HCEC 1CT (cell line): Measurements from ENCODE around the gene AK4.
"Not testable (repeated sequence)": the region's sequence is repeated elsewhere in the genome, so short reads cannot be mapped to it uniquely, and the experiment has no call there.

Experiments
- DNase-seq: peaks from one replicate; pipeline ENCODE4 v3.0.0-alpha.2; 2017

The AK4 gene

GRCh38 chr1:65221638-65222339 lies 73.8 kb downstream of the AK4 start:
- no peak for DNase-seq

DNA sequence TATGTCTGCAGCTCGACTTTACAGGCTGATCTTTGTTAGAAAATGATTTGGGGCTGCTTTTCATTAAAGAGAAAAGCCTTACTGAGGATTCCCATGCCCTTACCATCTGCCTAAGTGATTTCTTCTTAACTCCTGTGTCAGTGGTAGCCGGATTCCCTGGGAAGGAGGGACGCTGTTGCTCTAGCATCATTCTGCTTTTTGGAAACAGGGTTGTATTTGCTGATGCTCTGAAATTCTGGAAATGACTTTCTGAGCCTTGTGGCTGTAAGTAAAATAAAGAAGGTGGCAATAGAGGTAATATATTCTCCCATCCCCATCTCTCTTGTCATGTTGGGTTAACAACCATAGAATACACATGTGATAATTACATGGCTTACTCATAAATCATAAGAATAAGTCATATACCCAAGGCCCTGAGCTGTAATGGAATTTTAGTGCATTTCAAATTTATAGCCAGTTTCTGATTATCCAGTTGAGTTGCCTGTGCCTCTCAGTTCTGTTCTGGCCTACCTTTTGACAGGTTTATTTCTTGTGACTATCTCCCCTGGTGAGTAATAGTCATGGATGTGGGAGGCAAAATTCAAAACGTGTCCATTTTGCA lies 74.4 kb downstream of the AK4 start:
- DNase-seq = no peak

GRCh38 chr1:65224681-65225091 lies 76.7 kb downstream of the AK4 start:
- DNase-seq = no peak

DNA sequence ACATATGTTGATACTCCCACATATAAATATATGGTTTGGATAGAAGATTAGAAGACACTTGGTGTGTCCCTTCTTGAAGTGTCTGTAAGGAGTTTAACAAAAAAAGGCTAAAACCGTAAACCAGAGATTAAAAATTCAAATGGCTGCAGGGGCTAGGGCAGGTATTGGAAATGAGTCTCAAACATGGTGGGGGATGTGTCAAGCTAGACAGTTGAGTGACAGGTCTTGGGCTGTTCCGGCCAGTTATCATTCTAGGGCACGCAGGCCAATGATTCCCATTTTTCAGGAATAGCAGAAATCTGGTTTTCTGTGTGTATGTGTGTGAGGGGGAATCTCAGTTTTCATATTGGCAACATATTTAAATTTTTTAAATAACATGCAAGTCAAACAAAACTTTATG lies 77.2 kb downstream of the AK4 start:
- DNase-seq = no peak

DNA sequence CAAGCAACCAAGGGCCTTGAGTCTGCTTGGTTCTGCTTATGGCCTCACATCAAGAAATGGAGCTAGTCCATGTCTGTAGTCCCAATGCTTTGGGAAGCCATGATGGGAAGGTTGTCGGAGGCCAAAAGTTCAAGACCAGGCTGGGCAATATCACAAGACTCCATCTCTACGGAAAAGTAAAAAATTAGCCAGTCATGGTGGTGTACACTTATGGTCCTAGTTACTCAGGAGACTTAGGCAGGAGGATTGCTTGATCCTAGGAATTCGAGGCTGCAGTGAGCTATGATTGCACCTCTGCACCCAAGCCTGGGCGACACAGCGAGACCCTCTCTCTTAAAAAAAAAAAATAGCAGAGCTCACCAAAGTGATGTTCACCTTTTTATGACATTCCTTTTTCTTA lies 81.2 kb downstream of the AK4 start:
- no peak for DNase-seq

- DNase-seq = no peak
Measured at GRCh38 chr1:65229754-65230339, 81.8 kb downstream of the AK4 start.

GRCh38 chr1:65230731-65231481 lies 82.9 kb downstream of the AK4 start:
- no peak for DNase-seq

DNA sequence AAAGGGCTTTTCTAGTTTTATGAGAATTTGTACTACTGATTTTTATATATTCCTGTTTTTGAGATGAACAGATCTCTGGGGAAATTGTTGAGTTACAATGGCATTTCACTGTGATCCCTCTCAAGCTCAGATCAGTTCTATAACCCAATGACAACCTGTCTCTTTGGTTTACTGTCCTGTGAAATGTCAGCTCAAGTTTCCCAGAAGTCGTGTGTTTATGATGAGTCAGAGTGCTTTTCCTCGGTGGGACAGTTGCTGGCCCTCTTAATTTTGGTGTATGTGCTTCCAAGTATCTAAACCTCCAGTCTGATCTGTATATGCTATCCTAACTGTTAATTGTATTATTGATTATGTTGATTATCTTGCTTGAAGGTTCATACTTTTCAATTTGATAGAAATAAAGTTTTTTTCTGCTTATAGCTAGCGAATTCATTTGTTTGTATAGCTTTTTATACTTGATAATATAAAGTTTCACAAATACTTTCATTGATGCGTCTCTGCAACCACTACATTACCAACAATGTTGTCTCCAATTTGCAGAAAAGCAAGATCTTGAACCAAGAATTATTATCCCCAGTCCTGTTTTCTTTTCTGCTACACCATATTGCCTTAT lies 83.8 kb downstream of the AK4 start:
- no peak for DNase-seq

- no peak for DNase-seq
Measured at GRCh38 chr1:65232461-65232990, 84.5 kb downstream of the AK4 start.

GRCh38 chr1:65233782-65234181 lies 85.8 kb downstream of the AK4 start:
- no peak for DNase-seq

GRCh38 chr1:65235867-65236805 lies 88.1 kb downstream of the AK4 start:
- DNase-seq = peak; percentile 39

DNA sequence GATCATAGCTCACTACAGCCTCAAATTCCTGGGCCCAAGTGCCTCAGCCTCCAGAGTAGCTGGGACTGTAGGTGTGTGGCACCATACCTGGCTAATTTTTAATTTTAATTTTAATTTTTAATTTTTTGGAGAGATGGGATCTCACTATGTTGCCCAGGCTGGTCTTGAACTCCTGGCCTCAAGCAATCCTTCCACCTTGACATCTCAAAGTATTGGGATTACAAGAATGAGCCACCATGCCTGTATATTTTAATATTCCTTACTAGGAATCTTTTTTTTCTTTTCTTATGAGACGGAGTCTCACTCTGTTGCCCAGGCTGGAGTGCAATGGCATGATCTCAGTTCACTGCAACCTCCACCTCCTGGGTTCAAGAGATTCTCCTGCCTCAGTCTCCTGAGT lies 89.1 kb downstream of the AK4 start:
- not testable (repeated sequence) for DNase-seq

DNA sequence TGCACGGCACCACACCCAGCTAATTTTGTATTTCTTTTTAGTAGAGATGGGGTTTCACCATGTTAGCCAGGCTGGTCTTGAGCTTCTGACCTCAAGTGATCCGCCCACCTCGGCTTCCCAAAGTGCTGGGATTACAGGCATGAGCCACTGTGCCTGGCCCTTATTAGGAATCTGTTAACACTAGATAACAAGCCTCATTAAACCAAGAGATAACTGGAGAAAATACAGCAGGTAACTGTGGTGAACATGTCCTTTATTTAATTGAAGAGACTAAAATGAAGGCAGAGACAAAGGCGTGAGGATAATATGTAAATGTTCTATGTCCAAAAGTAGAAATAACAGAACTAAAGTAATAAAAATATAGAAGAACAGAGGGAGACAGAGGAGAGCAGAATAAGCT lies 89.5 kb downstream of the AK4 start:
- no peak for DNase-seq

GRCh38 chr1:65238010-65238409 lies 90.0 kb downstream of the AK4 start:
- DNase-seq = no peak

- no peak for DNase-seq
Measured at GRCh38 chr1:65243491-65243890, 95.5 kb downstream of the AK4 start.

DNA sequence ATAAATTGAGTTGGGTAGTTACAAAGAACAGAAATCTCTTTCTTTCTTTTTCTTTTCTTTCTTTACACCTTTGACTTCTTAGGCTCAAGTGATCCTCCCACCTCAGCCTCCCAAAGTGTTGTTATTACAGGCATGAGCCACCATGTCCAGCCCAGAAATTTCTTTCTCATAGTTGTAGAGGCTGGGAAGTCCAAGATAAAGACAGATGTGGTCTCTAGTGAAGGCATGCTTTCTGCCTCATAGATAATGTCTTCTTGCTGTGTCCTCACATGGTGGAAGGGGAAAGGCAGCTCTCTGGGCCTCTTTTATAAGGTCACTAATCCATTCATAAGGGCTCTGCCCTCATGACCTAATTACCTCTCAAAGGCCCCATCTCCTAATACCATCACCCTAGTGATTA lies 97.3 kb downstream of the AK4 start:
- DNase-seq = no peak

DNA sequence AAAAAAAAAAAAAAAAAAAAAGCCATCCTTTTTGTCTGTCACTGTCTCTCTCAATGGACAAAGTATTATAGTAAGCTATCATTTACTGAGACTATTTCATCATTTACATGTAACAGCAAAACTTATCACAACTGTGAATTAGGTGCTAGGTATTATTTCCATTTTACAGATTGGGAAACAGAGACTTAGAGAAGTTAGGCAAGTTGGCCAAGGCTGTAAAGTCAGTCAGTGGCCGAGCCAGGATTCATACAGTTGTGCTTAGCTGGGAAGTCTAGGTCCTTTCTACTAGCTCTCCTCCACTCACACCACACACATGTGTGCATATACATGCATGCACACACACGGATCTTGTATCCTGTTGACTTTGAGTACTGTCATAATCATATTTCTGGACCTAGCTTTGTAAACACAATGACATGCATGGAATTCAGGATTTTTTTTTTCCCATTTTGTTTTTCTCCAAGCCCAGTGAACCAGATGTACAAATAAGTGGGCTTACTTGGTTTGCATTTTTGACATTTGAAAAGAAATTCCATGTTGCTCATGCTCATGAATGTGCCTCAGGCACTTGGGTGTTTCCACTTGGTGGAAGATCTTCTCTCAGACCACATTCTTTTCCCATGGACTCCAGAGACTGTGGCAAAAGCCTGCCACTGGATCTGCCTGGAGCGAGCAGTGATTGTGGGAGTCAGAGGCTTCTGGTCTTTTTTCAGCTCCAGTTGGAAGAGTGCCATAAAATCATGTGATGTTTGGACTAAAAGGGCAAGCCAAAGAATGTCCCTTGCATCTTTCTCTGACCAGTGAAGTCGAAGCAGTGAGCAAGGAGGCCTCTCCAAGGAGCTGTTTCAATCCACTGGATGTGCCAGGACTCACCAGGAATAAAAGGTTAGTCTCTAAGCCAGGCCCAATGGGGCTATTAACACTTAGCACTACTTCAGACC lies 99.7 kb downstream of the AK4 start:
- peak; percentile 61 for DNase-seq

- no peak for DNase-seq
Measured at GRCh38 chr1:65250826-65251225, 102.8 kb downstream of the AK4 start.

- peak; percentile 18 for DNase-seq
Measured at GRCh38 chr1:65253800-65254319, 105.9 kb downstream of the AK4 start.

GRCh38 chr1:65254320-65255034 lies 106.5 kb downstream of the AK4 start:
- DNase-seq = peak; percentile 69
